WTC11 (cell line): Measurements from ENCODE around the gene MIA. TPM values are rescaled to one million over a fixed set of nuclear protein-coding genes. Genes with fewer than 3 reads are reported as not detected.
A peak's percentile ranks its signal among the peaks of the same experiment; 100 is the strongest.

ENCODE experiments used
- ATAC-seq: fragments of 200-7000 bp; cut with Tn5 transposase; 2 replicates; pipeline ENCODE4 v1.10.0; 2021; ENCODE audit warnings: mild to moderate bottlenecking, moderate library complexity
- CTCF ChIA-PET: fragments of 300-600 bp; sonication (Branson Sonifier 250); formaldehyde crosslinking; loops from one replicate; lab custom pipeline; 2021; ENCODE audit warnings: antibody characterized with exemption; lab: Charles Lee
- POLR2A ChIA-PET: fragments of 350-600 bp; sonication (Branson Sonifier 250); formaldehyde crosslinking; loops from one replicate; lab custom pipeline; 2021; ENCODE audit warnings: antibody characterized with exemption; lab: Charles Lee
- DNase-seq: peaks from one replicate; pipeline ENCODE4 v3.0.0; 2021; ENCODE audit warnings: low spot score
- H3K27ac Mint-ChIP-seq: 2 replicates; pipeline ENCODE4 v1.8.0; 2021; ENCODE audit warnings: mixed read lengths
- H3K27me3 Mint-ChIP-seq: 2 replicates; pipeline ENCODE4 v1.8.0; 2021; ENCODE audit warnings: low read depth, mild to moderate bottlenecking, moderate library complexity, mixed read lengths
- H3K36me3 Mint-ChIP-seq: 2 replicates; pipeline ENCODE4 v1.8.0; 2021; ENCODE audit warnings: mixed read lengths
- H3K4me1 Mint-ChIP-seq: 2 replicates; pipeline ENCODE4 v1.8.0; 2022; ENCODE audit warnings: mixed read lengths
- H3K4me3 Mint-ChIP-seq: 2 replicates; pipeline ENCODE4 v1.8.0; 2021; ENCODE audit warnings: mild to moderate bottlenecking, moderate library complexity, mixed read lengths
- H3K9me3 Mint-ChIP-seq: 2 replicates; pipeline ENCODE4 v1.8.0; 2021; ENCODE audit warnings: mixed read lengths
- E2F4 ChIP-seq: sonication (generic); formaldehyde crosslinking; IDR thresholded peaks from 2 replicates; pipeline ENCODE4 v1.8.1; 2022; ENCODE audit warnings: low read depth, mild to moderate bottlenecking, moderate library complexity, missing genetic modification reagents, borderline replicate concordance
- E2F5 ChIP-seq: sonication (generic); formaldehyde crosslinking; IDR thresholded peaks from 2 replicates; pipeline ENCODE4 v1.8.1; 2022; ENCODE audit warnings: mild to moderate bottlenecking, moderate library complexity, missing genetic modification reagents
- ETV6 ChIP-seq: sonication (generic); formaldehyde crosslinking; IDR thresholded peaks from 2 replicates; pipeline ENCODE4 v1.8.1; 2022; ENCODE audit warnings: mild to moderate bottlenecking, missing genetic modification reagents
- FOXP1 ChIP-seq: sonication (generic); formaldehyde crosslinking; IDR thresholded peaks from 2 replicates; pipeline ENCODE4 v1.8.0; 2022; ENCODE audit warnings: missing genetic modification reagents, mild to moderate bottlenecking, moderate library complexity, borderline replicate concordance
- MAX ChIP-seq: sonication (generic); formaldehyde crosslinking; IDR thresholded peaks from 2 replicates; pipeline ENCODE4 v1.8.0; 2022; ENCODE audit warnings: mild to moderate bottlenecking, missing genetic modification reagents
- MYBL2 ChIP-seq: sonication (generic); formaldehyde crosslinking; IDR thresholded peaks from 2 replicates; pipeline ENCODE4 v1.8.1; 2023; ENCODE audit warnings: mild to moderate bottlenecking, moderate library complexity, missing genetic modification reagents
- NFATC4 ChIP-seq: fragments of 250-450 bp; sonication (Bioruptor Pico); IDR thresholded peaks from 2 replicates; pipeline ENCODE4 v1.9.0; 2021; ENCODE audit warnings: mild to moderate bottlenecking
- NFYB ChIP-seq: sonication (generic); formaldehyde crosslinking; conservative IDR thresholded peaks from 2 replicates; pipeline ENCODE4 v1.8.0; 2022; ENCODE audit warnings: low read depth, missing genetic modification reagents
- SP1 ChIP-seq: sonication (generic); formaldehyde crosslinking; conservative IDR thresholded peaks from 2 replicates; pipeline ENCODE4 v1.8.1; 2022; ENCODE audit warnings: missing genetic modification reagents
- TEAD1 ChIP-seq: sonication (generic); formaldehyde crosslinking; IDR thresholded peaks from 2 replicates; pipeline ENCODE4 v1.8.0; 2022; ENCODE audit warnings: mild to moderate bottlenecking, missing genetic modification reagents
- TEAD4 ChIP-seq: sonication (generic); formaldehyde crosslinking; IDR thresholded peaks from 2 replicates; pipeline ENCODE4 v1.8.0; 2022; ENCODE audit warnings: mild to moderate bottlenecking, missing genetic modification reagents
- USF1 ChIP-seq: sonication (generic); formaldehyde crosslinking; IDR thresholded peaks from 2 replicates; pipeline ENCODE4 v1.8.0; 2022; ENCODE audit warnings: mild to moderate bottlenecking, missing genetic modification reagents
- ZNF232 ChIP-seq: sonication (generic); formaldehyde crosslinking; IDR thresholded peaks from 2 replicates; pipeline ENCODE4 v1.8.0; 2022; ENCODE audit warnings: mild to moderate bottlenecking, missing genetic modification reagents
- total RNA-seq: library from RNA; stranded (reverse); gene quantifications from 3 replicates; pipeline ENCODE4 v1.2.3, GENCODE V29; 2021
- TF ChIP-seq, protein P1 (sequence below): sonication (generic); formaldehyde crosslinking; IDR thresholded peaks from 2 replicates; pipeline ENCODE4 v1.8.0; 2022; ENCODE audit warnings: mild to moderate bottlenecking, missing genetic modification reagents
- TF ChIP-seq, protein P2 (sequence below): sonication (generic); formaldehyde crosslinking; IDR thresholded peaks from 2 replicates; pipeline ENCODE4 v1.8.0; 2022; ENCODE audit warnings: missing genetic modification reagents
- TF ChIP-seq, protein P3 (sequence below): sonication (generic); formaldehyde crosslinking; IDR thresholded peaks from 2 replicates; pipeline ENCODE4 v1.8.1; 2022; ENCODE audit warnings: low read depth, missing genetic modification reagents, borderline replicate concordance
- TF ChIP-seq, protein P4 (sequence below): fragments of 250-450 bp; sonication (Bioruptor Pico); IDR thresholded peaks from 2 replicates; pipeline ENCODE4 v1.9.0; 2021; ENCODE audit warnings: mild to moderate bottlenecking
- TF ChIP-seq, protein P5 (sequence below): sonication (generic); formaldehyde crosslinking; IDR thresholded peaks from 2 replicates; pipeline ENCODE4 v1.8.0; 2023; ENCODE audit warnings: missing genetic modification reagents, mild to moderate bottlenecking, borderline replicate concordance

Gene MIA
- total RNA-seq, 1 experiment from 2014 or later: not detected

DNA sequence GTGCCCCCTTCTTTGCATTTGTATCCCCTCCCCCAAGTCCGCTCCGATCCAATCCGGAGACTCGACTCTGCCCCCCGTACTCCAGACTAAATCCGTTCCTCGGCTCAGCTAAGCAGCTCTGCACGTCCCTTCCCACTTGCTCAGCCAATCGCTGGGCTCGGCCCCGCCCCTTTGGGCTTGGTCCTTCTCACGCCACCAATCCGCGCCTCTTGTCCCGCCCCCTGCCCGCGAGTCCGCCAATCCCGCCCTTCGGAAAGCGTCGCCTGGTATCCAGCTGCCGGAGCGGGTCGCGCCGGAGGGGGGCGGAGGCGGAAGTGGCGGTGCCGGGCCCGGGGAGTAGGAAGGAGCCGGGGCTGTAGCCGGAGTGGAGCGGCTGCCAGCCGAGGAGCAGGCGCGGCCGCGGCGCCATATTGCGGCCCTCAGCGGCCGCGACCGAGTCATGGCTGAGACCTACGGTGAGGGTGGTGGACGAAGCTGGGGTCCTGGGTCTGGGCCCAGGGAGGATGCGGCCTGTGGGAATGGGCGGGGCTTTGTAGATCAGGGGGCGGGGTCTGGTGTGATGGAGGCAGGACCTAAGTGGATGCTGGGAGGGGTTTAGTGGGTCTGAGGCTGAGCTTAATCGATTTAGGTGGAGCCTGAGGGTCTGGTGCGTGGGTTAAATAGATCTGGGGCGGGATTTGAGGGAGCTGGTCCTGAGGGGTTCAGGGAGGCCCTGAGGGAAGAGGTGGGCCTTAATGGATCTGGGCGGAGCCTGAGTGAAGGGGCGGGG, 2.8 kb downstream of the MIA start, which contains the start of gene RAB4B:
Gene RAB4B (plus strand): TSS at position 311 of the 769 bp plus-strand sequence. CDS start 129 bp downstream, at position 440.
- CTCF ChIA-PET: interaction anchor here (0.6 to 4.7 kb wide), 30 partner anchors 16 to 696 kb away, joined by 3 to 76 read pairs (median 4); partner anchors contain the start of genes ACTMAP, COQ8B, EGLN2 and ITPKC
- 0 out of 2 replicates have a peak, but pooled peaks cover 3% of the 10 kb centered on the region for H3K36me3 Mint-ChIP-seq
- H3K9me3 Mint-ChIP-seq: no peaks in the 10 kb centered on the region
- peak; percentile 100 for DNase-seq
- H3K4me1 Mint-ChIP-seq: peaks cover 27% of the 10 kb centered on the region
- ATAC-seq: peak; percentile 79
- POLR2A ChIA-PET: interaction anchor here (0.5 to 3.2 kb wide), 25 partner anchors 8 to 586 kb away, joined by 3 to 48 read pairs (median 5); partner anchors contain the start of genes ACTMAP, B9D2, COQ8B and EGLN2
- no peaks in the 10 kb centered on the region for H3K27me3 Mint-ChIP-seq
- H3K27ac Mint-ChIP-seq: peak within 1 kb of the TSS; percentile 97
- H3K4me3 Mint-ChIP-seq: peak within 1 kb of the TSS; percentile 76
- TF ChIP-seq TEAD4 (CRISPR knock-in tag) (no peak), USF1 (CRISPR knock-in tag) (0 out of 2 replicates have a peak, but pooled peaks have one; percentile 30), E2F4 (CRISPR knock-in tag) (no peak), E2F5 (CRISPR knock-in tag) (0 out of 2 replicates have a peak, but pooled peaks have one; percentile 36), MAX (CRISPR knock-in tag) (no peak), NFYB (peak; percentile 99), FOXP1 (CRISPR knock-in tag) (0 out of 2 replicates have a peak, but pooled peaks have one; percentile 40), MYBL2 (no peak), SP1 (CRISPR knock-in tag) (peak; percentile 99), NFATC4 (CRISPR knock-in tag) (no peak), TEAD1 (CRISPR knock-in tag) (0 out of 2 replicates have a peak, but pooled peaks have one; percentile 18), ETV6 (CRISPR knock-in tag) (peak; percentile 39; the same call in 1 of the 2 replicates), ZNF232 (CRISPR knock-in tag) (0 out of 2 replicates have a peak, but pooled peaks have one; percentile 15)
- TF ChIP-seq, protein P1, sequence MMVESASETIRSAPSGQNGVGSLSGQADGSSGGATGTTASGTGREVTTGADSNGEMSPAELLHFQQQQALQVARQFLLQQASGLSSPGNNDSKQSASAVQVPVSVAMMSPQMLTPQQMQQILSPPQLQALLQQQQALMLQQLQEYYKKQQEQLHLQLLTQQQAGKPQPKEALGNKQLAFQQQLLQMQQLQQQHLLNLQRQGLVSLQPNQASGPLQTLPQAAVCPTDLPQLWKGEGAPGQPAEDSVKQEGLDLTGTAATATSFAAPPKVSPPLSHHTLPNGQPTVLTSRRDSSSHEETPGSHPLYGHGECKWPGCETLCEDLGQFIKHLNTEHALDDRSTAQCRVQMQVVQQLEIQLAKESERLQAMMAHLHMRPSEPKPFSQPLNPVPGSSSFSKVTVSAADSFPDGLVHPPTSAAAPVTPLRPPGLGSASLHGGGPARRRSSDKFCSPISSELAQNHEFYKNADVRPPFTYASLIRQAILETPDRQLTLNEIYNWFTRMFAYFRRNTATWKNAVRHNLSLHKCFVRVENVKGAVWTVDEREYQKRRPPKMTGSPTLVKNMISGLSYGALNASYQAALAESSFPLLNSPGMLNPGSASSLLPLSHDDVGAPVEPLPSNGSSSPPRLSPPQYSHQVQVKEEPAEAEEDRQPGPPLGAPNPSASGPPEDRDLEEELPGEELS (CRISPR knock-in tag): 0 out of 2 replicates have a peak, but pooled peaks have one; percentile 37
- TF ChIP-seq, protein P2, sequence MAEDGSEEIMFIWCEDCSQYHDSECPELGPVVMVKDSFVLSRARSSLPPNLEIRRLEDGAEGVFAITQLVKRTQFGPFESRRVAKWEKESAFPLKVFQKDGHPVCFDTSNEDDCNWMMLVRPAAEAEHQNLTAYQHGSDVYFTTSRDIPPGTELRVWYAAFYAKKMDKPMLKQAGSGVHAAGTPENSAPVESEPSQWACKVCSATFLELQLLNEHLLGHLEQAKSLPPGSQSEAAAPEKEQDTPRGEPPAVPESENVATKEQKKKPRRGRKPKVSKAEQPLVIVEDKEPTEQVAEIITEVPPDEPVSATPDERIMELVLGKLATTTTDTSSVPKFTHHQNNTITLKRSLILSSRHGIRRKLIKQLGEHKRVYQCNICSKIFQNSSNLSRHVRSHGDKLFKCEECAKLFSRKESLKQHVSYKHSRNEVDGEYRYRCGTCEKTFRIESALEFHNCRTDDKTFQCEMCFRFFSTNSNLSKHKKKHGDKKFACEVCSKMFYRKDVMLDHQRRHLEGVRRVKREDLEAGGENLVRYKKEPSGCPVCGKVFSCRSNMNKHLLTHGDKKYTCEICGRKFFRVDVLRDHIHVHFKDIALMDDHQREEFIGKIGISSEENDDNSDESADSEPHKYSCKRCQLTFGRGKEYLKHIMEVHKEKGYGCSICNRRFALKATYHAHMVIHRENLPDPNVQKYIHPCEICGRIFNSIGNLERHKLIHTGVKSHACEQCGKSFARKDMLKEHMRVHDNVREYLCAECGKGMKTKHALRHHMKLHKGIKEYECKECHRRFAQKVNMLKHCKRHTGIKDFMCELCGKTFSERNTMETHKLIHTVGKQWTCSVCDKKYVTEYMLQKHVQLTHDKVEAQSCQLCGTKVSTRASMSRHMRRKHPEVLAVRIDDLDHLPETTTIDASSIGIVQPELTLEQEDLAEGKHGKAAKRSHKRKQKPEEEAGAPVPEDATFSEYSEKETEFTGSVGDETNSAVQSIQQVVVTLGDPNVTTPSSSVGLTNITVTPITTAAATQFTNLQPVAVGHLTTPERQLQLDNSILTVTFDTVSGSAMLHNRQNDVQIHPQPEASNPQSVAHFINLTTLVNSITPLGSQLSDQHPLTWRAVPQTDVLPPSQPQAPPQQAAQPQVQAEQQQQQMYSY: peak; percentile 42
- TF ChIP-seq, protein P3, sequence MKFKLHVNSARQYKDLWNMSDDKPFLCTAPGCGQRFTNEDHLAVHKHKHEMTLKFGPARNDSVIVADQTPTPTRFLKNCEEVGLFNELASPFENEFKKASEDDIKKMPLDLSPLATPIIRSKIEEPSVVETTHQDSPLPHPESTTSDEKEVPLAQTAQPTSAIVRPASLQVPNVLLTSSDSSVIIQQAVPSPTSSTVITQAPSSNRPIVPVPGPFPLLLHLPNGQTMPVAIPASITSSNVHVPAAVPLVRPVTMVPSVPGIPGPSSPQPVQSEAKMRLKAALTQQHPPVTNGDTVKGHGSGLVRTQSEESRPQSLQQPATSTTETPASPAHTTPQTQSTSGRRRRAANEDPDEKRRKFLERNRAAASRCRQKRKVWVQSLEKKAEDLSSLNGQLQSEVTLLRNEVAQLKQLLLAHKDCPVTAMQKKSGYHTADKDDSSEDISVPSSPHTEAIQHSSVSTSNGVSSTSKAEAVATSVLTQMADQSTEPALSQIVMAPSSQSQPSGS (CRISPR knock-in tag): no peak
- TF ChIP-seq, protein P4, sequence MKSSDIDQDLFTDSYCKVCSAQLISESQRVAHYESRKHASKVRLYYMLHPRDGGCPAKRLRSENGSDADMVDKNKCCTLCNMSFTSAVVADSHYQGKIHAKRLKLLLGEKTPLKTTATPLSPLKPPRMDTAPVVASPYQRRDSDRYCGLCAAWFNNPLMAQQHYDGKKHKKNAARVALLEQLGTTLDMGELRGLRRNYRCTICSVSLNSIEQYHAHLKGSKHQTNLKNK (CRISPR knock-in tag): no peak
- TF ChIP-seq, protein P5, sequence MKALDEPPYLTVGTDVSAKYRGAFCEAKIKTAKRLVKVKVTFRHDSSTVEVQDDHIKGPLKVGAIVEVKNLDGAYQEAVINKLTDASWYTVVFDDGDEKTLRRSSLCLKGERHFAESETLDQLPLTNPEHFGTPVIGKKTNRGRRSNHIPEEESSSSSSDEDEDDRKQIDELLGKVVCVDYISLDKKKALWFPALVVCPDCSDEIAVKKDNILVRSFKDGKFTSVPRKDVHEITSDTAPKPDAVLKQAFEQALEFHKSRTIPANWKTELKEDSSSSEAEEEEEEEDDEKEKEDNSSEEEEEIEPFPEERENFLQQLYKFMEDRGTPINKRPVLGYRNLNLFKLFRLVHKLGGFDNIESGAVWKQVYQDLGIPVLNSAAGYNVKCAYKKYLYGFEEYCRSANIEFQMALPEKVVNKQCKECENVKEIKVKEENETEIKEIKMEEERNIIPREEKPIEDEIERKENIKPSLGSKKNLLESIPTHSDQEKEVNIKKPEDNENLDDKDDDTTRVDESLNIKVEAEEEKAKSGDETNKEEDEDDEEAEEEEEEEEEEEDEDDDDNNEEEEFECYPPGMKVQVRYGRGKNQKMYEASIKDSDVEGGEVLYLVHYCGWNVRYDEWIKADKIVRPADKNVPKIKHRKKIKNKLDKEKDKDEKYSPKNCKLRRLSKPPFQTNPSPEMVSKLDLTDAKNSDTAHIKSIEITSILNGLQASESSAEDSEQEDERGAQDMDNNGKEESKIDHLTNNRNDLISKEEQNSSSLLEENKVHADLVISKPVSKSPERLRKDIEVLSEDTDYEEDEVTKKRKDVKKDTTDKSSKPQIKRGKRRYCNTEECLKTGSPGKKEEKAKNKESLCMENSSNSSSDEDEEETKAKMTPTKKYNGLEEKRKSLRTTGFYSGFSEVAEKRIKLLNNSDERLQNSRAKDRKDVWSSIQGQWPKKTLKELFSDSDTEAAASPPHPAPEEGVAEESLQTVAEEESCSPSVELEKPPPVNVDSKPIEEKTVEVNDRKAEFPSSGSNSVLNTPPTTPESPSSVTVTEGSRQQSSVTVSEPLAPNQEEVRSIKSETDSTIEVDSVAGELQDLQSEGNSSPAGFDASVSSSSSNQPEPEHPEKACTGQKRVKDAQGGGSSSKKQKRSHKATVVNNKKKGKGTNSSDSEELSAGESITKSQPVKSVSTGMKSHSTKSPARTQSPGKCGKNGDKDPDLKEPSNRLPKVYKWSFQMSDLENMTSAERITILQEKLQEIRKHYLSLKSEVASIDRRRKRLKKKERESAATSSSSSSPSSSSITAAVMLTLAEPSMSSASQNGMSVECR (CRISPR knock-in tag): peak; percentile 22; the same call in 1 of the 2 replicates
